Activated CD4-positive, alpha-beta T cell treated with anti-CD3 and anti-CD28 coated beads, Interleukin-2, amount 50 U/mL, for 16 hours (primary cell): Measurements from ENCODE around the gene OSR1.

ENCODE experiments used
- DNase-seq: peaks from one replicate; pipeline ENCODE4 v3.0.0-alpha.2; 2020

OSR1 gene

DNA sequence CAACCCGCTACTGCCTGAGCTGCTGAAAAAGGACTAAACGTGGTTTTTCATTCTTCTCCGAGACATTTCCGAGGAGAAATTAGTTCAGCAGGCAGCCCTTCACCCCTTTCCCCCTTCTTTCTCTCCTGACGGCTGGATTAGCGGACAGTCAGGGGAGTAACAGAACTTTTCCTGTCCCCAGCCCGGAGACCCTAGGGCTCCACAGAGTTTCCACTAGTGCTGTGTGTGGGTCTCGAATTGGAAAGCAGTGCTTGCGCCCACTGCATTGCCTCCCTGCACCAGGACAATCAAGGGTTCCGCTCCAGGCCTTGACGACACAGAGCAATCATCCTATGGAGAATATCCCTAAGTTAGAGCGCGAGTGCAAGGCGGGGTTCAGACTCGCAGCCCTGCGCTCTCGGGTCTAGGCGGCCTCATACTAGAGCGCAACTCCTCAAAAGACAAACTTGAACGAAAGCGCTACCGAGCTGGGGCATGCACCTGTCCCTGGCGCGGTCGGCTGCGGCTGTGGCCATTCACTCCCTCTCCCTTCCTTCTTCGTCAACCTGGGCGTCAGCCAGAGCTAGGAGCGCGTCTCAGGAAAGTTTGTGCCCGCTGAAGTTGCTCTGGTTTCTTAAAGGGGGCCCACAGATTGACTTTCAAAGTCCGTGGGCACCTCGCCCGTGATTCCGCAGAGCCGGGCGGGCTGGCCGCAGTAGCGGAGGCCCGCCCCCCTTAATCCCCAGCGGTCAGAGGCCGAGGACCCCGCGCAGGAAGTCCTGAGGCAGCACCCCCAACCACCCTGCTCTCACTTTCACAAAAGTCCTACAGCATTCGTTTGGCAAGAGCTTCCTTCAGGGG, 801 bp downstream of the OSR1 start:
- DNase-seq: no peak

DNA sequence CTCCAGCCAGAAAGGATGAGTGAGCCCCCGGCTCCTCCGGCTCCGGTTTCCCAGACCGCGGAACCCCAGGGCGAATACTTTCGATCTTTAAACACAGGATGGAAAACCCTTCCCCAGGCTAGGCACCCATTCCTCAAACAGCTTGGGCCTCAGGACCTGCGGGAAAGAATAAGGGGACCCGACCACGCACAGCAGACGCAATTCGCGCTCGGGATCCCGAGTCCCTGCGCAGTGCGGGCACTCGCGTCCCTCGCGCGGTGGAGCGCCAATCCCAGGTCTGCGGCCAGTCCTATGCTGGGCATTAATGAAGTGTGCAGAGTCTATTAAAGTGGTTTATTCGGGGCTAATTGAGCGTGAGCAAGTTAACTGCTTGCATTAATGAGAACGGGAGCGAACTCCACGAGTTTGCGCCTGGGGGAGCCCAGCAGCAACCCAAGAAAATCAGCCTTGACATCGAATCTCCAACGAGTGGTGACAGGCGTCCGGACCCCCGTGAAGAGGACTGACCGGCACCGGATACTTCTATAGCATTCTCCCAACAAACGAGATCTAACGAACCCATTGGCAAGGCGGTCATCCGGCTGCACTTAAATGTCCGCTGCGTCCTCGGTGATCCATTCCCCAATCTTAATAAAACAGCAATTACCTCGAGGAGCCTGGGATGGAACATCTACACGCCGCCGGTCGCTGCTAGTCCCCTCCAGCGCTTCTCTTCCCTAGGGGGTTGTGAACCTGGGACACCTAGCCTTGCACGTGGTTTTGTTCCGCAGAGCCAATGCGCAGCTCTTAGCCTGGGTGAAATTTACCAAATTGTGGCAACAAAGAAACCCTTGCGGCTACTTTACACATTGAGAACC, 1.6 kb downstream of the OSR1 start:
- DNase-seq: no peak

DNA sequence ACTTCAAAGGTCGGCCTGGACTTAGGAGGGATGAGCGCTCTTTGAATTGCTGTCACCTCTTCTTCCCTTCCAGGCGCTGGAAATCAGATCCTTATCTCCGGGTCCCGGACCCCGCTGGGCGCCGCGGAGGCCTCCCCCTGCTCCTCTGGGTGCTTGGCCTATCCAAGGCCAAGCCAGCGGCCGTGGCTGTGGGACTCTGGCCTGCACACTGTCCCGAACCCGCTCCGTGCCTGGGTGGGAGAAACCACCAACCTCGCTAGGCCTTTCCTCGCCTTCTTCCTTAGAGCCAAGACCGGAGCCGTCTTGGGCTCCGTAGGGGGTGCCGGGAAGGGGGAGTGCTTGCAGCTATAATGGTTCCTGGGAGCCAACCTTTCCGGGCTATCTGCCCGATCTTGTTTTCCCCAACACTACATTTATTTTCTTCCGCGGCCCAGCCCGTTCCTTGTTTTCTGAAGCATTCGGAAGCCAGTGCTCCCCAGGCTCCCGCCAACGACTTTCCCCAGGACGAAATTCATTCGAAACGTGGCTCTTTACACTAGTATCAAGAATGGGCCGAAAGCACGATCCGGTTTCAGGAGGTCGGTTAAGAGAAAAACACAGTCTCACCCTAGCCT, 2.4 kb downstream of the OSR1 start:
- no peak for DNase-seq

DNA sequence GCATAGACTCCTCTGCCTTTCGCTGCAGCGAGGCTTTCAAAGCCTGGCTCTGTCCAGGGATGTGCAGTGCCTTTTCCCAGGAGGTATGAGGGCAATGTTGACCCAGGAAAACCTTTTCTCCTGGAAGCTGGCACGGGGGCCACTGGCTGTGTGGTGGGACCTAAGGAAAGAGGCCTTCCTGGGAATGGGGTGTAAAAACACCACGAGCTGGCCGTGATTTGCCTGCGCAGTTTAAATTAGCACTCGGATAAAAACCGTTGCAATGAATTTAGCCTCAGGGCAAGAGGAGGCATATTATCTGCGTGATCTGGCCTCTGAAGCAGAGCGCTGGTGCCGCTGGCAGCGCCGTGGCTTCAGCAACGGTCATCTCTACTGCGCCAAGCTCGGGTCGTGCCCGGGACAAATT, 3.0 kb downstream of the OSR1 start:
- no peak for DNase-seq

DNA sequence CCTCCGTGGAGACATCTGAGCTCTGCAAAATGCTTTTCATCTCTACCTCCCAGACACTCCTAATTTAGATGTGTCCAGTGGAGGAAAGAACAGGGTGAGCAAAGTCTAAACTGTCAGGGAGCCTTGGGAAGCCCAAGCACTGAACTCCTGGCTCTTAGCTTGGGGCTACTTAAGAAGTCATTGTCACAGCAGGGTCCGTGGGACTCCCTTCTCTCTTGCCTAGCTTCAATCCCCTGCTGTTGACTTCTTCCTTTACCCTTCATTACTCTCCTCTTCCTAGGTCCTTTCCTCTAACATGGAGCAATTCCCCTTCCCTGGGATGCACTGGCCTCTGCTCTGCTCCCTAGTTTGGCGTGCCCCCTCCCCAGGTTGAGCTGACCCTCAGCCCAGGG, 3.4 kb downstream of the OSR1 start:
- no peak for DNase-seq

DNA sequence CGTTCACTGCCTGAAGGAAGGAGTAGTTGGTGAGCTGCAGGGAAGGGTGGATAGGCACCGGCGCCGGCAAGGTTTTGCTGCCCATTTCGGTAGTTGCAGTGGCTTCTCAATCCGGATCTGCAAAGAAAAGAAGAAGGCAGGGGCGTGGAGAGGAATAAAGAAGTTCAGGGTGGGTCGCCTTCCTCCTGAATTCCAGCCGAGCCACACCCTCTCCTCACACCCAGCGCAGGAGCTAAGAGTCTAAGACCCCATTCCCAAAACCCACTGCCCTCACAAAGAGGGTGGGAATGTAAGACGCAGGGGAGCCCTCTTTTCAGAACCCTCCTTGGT, 4.7 kb downstream of the OSR1 start:
- DNase-seq: no peak

DNA sequence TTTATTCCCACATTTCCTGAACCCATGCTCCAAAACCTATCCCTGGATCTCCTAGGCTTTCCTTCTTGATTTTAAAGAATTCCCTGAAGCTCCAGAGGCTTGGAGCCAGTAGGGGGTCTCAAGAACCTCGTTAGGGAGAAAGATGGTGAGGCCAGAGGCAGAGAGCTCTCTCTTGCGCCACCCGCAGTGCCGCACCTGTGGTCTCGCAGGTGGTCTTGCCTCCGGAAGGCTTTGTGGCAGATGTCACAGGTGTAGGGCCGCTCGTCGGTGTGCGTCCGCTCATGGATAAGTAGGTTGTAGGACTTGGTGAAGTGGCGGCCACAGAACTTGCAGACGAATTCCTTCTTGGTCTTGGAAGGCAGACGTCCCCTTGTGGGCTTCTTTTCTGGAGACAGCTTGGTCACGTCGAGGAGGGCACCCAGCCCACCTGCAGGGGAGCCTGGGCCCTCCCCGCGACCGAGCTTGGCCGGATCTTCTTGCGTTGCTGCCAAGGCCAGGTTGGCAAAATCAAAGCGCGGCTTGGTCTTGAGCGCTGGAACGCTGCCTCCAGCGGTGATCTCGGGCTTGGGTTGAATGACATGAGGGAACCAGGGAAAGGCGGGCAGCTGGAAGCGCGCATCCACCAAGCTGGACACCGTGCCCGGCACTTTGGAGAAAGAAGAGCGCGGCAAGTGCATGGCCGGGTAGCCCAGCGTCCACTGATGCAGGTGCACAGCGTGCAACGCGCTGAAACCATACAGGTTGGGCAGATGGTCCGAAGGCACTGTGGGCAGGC, 5.3 kb downstream of the OSR1 start:
- no peak for DNase-seq

DNA sequence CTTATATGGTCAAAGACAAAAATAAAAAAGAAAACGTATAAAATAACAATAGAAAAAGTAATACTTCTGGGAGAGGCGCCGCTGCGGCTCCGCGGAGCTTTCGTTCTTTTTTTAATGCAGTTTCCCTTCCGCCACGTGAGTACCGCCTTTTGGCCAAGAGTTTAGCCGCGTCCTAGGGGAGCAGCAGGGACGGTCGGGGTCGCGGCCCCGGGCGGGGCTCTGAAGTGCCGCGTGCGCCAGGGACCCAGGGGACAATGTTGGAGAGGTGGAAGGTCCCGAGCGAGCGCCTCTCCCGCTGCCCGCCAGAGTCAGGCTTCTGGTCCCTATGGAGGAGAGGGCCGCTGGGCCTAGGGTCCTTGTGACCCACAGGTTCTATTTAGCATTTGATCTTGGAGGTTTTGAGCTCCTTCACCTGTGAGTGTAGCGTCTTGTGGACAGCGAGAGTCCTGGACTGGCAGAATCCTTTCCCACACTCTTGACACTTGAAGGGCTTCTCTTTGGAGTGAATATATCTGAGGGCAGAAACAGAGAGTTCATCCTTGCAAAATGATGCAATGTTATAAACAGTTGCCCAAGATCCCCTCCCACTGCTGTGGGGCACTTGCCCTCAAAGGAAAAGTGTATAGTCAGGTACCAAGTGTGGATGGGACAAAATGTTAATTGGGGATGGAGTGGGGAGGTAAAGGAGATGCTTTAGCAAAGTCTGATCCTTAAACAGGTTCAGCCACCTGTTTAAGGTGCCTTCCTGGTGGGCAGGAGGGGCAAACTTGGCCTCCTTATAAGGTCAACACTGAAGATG, 6.3 kb downstream of the OSR1 start:
- no peak for DNase-seq

DNA sequence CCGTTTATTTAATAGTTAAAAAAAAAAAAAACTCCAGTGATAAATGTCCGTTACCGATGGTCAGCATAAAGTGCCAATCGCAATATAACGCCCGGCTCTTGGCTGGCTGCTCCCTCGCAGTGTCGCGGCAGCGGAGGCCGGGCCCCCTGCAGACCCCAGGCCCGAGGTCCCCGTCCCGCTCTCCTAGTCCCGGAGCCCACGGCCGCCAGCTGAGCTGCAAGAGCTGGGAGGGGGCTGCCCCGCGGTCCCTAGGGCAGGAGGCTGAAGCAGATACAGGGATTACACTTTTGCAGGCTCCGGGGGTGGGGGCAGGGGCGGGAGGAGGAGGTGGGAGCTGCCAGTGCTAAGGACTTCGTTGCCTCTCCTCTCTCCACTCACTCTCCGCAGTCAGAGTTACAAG, 6.9 kb downstream of the OSR1 start:
- no peak for DNase-seq

DNA sequence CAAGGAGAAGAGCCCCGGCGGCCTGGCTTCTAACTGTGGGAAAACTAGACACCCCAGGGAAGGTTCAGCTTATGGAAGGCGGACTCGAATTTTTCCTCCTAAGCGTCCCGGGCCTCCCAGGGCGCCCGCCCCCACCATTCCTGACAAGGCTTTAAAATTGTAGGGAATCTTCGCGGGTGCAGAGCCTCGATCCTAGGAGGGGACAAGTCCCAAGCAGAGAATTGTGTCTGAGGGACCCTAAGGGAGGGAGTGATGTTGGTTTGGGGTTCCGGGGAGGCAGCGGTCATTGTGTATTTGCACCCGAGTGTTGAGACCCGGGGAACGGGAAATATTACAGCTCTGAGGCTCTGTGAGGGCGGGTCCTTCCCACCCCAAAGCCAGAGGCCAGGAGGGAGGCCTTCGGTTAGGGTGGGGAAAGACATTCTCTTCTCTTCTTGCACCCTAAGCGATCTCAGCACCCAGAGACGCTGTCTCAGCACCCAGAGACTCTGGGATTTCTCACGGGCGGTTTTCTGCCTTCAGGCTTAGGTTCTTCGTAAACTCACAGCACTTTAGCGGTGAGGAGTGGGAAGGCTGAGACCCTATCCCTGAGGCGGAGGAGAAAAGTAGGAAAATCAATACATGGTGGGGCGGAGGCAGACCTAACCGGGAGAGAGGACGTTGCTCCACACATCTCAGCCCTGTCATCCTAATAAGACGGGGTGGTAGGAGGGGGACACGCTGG, 7.6 kb downstream of the OSR1 start:
- DNase-seq: no peak

DNA sequence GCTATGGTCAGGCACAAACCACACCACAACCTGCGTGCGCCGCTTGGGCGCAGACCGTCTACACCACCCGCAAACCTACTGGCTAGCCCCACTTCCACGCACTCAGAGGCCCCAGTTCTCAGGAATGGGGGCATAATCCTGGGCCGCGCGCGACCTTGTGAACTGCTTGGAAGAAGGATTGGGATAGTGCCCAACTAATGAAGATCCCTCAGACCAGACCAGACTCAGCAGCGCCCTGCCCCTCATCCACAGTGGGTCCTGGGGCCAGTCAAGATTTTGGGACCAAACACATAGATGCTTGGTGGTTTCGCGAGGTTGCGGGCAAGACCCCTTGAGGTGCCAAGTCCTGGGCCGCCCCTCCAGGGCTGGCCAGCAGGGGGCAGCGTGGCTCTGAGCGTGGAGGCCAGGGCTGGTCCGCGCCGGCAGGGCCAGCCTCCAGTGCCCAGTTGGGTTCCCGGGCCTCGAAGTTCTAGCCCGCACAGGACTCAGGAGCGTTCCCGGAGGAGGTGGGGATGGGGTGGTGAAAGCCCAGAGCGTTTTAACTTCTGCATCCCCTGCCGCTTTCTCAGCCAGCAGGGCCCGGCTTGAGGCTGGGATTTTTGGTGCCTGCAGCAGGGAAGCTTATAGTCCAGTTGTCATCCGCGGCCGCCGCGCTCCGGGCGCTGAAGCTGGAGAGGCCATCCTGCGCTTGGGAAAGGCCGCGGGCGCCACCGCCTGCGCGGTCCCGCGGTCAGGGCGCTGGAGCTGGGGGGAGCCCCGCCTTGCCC, 8.3 kb downstream of the OSR1 start:
- DNase-seq: peak; percentile 54

DNA sequence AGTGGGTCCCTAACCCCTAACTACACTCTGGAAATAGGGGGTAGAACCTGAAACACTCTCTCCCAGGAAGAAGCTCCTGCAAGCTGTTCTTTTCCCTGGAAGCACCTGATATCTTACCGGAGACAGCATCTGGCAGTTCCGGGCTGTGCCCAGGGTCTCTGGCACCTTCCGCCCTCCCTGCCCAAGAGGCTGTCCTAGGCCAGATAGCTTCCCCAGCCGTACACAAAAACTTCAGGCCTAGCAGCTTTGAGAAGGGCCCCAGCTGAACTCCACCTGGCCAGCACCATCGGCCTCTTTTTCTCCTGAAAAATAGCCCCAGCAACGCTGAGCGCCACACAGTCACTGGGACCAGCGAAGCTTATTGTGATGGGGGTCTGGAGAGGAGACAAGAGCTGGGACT, 9.7 kb downstream of the OSR1 start:
- DNase-seq: no peak

DNA sequence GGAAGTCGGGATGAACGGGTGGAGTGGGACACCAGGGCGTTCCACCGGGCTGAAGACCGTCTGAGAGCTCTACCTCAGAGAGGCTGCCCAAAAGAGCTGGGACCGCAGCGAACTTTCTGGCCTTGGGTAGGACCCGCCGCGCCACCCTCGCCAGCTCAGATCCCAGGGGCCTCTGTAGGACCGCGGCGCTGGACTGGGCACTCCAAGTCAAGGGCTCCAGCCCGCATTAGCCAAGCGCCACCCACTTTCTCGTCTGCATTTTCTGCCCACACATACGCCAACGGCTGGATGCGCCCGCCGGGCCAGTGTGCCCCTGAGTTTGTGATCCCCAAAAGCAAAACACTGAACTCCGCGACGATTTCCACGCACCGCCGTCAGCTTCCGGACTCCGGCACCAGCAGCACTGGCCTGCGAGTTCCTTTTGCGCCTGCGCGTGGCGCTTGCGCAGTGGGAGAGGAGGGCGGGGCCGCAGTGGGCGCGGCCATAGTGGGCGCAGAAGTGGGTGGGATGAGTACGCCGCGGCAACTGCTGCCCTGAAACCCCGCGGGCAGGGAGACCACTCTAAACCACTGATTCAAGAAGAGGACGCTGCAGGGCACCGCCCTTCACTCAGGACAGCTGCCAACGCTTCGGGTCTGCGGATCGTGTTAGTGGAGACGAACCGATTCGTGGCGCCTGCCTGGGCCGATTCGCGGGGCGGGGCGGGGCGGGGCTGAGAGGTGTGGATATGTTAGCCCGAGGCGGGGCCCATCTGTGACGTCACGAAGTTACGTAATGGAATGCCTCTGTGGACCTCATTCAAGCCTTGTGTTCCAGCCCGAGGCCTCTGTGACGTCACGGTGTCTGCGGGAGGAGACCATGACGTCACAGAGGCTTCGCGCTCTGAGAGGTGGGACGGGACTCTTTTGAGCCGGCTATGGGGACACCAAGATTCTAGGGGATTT, 10.5 kb downstream of the OSR1 start:
- DNase-seq: peak; percentile 93

DNA sequence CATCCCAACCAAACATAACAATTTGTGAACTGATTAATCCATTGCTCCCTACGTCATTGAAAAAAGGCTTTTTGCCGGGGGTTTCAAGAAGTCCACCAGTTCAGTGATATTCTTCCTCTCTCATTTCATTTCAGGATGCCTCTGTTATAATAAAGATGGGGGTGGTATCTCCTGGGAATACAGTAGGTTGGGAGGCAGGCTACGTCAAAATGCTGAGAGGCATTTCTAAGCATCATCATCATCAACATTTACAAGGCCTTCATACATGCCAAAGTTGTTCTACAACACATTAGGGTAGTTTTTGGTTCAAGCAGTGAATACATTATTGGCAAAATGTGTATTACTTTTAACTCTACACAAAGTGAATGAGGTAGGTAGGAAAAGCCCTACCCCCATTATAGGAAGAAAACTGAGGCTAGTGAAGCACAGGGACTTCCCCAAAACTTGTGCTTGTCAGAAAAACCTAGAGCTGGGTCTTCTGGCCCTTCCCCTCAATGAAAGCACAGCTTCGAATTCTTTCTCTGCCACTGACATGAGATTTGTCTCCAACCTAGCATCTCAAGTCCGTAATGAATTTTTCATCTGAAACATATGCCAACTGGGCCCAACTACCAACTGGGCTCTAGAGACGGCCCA, 11.3 kb downstream of the OSR1 start:
- DNase-seq: no peak

DNA sequence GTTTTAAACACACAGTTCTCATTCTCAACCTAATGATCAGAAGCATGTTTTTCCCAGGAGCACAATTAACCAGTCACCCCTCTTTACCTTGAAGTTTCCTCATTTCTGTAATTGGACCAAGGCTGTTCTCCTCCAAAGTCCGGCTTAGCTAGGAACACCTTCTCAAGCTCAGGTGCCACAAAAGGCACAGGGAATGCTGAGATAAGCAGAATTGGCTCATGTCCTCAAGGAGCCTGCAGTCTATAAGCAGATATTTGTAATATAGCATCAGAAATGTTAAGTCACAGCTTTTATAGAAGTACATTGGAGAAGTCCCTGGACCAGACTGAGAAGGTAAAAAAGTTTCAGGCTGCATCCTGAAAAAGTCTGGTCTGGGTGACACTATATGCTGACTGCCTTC, 20.7 kb downstream of the OSR1 start:
- DNase-seq: no peak

DNA sequence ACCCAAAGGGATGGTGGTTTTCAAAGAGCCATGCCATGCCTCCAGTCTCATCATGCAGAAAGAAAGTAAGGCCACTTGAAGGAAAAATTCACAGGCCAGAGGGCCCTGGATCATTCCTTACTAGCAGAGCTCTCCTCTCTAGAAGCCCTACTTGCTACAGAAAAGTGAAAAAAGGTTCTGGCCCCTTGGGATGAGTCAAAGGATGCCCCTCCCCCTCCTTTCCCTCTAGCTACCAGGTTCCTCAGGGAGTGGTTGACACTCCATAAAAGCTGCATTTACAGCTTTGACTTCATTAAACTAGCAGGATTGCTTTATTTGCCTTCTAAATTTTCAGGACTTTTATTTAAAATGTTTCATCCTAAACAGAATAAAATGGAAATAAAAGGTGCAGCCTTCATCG, 21.2 kb downstream of the OSR1 start:
- no peak for DNase-seq

DNA sequence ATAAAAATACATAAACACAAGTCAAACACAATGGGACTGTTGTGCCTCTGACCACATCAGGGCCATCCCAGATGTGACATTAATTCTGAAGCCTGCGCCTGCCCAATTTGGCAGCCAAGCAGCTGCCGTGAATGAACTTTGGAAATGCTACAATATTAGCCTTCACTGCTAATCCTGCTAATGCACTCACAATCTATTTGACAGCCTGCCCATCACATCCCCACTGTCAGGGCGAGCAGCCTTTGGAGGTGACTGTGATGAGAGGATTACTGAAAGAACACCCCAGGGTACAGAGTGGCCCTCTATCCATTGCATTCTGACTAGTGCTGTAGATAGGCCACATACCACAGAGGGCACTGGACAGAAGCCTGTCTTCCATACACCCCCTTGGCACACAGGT, 21.6 kb downstream of the OSR1 start:
- no peak for DNase-seq

DNA sequence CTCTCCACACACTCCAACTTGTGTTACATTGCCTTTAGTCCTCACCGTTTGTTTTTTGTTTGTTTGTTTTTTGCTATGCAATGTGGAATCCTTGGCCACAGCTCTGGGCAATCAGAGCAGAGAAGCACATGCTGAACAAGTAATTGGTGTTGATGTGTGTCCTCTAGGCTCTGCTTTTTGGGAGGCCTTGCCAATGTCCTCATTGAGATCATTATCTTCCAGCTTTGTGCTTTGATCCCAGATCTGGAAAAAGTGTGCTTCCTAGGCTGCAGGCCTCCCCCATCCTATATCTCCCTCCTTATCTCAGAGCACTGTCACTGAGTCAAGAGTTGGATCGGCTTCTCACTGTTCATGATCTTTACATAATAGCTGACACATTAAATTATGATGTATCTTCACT, 25.9 kb downstream of the OSR1 start:
- DNase-seq: no peak

DNA sequence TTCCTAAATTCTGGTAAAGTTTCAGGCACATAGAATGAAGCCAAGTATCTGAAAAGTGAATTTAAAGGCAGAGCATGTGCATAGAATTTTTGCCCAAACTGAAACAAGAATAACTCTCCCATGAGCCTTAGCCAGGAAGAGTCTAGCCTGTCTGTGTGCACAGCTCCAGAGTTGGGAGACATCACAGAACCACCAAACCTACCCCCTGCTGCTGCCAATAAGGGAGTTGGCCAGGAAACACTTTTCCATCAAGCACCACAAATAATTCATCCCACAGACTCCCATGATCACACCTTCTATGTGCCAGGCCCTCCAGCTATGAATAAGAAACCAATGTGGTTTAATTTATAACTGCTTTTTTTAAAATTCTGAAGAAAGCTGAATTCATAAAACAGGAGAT, 27.0 kb downstream of the OSR1 start:
- DNase-seq: no peak
